Adipose tissue (tissue), 3 donors: ENCODE data around the gene CDK14. TPM values are rescaled to one million over a fixed set of nuclear protein-coding genes. Genes with fewer than 3 reads are reported as not detected.
"Not testable (repeated sequence)": the region's sequence is repeated elsewhere in the genome, so short reads cannot be mapped to it uniquely, and the experiment has no call there.

Experiments
- H3K27ac ChIP-seq: one replicate; pipeline ENCODE4 v1.5.1; 2013; ENCODE audit warnings: low read depth, low read length
- WGBS, 3 donors: extraction: QIAGEN DNeasy Blood & Tissue Kit; methylation state at CpG; one replicate each; pipeline ENCODE4 v1.1.7; 2013; 5-methylcytosine and 5-hydroxymethylcytosine counted together
- polyA plus RNA-seq, 3 donors: library from polyadenylated mRNA; stranded (reverse); fragments of 200-250 nt; gene quantifications; one replicate each; pipeline ENCODE4 v1.2.3, GENCODE V29; 2013
- donor health status: healthy with polysubstance abuse.
- donor health status: Bipolar disorder and iron deficiency.
- donor health status: healthy.

The CDK14 gene
- polyA plus RNA-seq, 3 donors = 4.5 to 14.7 (median 5.2) TPM

DNA sequence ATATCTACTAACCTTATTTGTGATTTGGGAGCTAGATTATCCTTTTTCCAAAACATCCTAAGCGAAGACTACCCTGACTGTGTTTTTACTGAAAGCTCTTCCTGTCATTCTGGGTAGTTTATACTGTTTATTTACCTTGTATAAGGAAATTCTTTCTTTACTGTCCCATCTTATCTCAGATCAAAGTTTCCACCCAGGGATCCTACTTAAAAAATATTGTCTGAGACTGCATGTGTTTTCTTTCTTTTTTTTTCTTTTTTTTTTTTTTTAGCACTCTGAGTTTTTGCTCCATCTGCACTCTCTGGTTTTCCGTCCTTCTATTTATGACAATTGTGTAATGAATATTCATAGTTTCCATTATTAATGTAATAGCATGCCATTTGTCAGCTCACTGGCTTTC lies 26.5 kb downstream of the CDK14 start:
- 85 to 93% (median 87%) methylated on average over 2 of the region's 2 CpGs for WGBS, 3 donors
- H3K27ac ChIP-seq = no peak overlapping the region

- no peak overlapping the region for H3K27ac ChIP-seq
- 59 to 78% (median 66%) methylated on average over 5 of the region's 5 CpGs for WGBS, 3 donors
These were observed 28.2 kb downstream of the CDK14 start for GRCh38 chr7:90624225-90624911.

GRCh38 chr7:90625051-90625450 lies 28.9 kb downstream of the CDK14 start:
- 80 to 88% (median 83%) methylated on average over 5 of the region's 5 CpGs for WGBS, 3 donors
- H3K27ac ChIP-seq = no peak overlapping the region

DNA sequence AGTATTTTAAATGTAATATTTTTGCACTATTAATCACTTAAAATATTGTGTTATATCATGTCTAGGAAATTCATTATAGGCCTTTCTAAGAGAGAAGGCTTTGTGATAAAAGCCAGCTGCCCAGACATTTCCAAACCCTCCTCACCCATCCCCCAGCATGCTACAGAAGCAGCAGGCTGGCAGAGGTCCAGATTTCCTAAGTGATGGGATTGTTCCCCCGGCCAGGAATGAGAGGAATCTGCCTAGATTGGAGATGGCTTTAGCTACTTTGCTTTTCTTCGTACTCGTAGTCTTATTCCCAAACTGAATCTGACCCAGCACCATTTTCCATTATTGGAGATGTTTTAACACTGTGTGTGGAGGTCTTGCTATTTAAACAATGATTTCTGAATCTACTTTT lies 29.4 kb downstream of the CDK14 start:
- H3K27ac ChIP-seq = no peak overlapping the region
- 40 to 62% (median 50%) methylated on average over 3 of the region's 3 CpGs for WGBS, 3 donors

DNA sequence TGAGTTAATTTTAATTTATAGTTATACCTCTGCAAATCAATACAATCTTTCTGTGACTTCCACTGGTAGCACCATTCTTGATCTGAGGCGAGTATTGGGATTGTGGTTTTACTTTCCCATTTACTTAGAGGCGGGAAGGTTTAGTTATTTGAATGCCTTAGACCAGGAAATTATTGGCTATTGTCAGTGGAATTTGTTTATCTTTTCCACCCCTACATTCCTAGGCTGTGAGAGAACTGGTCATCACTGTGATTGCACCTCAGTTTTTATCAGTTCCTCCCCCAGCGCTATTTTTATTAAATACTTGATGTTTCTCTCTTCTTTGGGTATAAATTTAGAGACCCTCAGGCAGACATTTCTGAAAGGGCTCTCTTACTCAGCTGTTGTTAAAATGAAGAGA lies 29.9 kb downstream of the CDK14 start:
- H3K27ac ChIP-seq = no peak overlapping the region
- 53 to 64% (median 60%) methylated on average over 3 of the region's 3 CpGs for WGBS, 3 donors

DNA sequence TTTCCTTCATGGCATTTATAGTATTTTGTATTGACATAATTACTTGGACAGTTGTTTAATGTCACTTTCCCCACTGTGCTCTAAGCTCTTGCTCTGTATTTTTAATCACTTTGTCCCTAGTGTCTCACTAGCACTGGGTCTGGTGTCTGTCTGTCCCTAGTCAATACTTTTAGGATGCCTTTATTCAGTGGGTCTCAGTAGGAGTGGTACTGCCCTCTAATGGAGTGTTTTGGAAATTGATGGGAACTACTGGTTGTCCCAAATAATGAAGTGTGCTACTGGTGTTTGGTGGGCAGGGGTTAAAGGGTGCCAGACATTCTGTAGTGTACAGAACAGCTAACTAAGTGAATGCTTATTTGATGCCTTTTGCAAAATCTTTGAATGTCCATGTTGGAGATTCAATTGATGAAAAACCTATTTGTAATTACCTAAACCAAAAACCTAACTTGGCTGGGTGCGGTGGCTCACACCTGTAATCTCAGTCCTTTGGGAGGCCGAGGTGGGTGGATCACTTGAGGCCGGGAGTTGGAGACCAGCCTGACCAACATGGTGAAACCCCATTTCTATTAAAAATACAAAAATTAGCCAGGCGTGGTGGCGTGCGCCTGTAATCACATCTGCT lies 33.3 kb downstream of the CDK14 start:
- WGBS, 3 donors = 93 to 97% (median 93%) methylated on average over 6 of the region's 6 CpGs
- H3K27ac ChIP-seq = no peak overlapping the region

DNA sequence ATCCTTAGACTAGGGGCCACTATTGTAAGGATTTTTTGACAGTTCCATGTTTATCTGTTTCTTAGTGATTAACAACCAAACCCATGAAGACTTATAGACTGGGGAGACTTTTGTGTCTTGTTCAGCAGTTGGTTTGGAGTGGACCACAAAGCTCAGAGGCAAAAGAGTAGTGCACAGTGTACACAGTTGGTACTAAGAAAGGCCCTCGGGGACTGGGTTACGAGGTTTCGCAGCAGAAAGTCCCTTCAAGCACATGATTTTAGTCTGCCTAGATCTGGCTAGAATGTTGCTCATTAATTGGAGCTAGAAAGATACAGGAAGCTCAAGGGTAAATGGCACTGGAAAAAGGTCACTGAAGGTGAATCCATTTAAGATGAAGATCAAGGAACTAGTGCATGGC lies 35.4 kb downstream of the CDK14 start:
- WGBS, 3 donors = 87 to 95% (median 90%) methylated on average over 3 of the region's 3 CpGs

DNA sequence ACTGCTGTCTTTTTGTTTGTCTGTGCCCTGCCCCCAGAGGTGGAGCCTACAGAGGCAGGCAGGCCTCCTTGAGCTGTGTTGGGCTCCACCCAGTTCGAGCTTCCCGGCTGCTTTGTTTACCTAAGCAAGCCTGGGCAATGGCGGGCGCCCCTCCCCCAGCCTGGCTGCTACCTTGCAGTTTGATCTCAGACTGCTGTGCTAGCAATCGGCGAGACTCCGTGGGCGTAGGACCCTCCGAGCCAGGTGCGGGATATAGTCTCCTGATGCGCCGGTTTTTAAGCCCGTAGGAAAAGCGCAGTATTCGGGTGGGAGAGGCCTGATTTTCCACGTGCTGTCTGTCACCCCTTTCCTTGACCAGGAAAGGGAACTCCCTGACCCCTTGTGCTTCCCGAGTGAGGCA lies 43.6 kb downstream of the CDK14 start:
- WGBS, 3 donors = 90 to 97% (median 95%) methylated on average over 13 to 17 of the region's 17 CpGs
- not testable (repeated sequence) for H3K27ac ChIP-seq

More for the DNA sequence above, 35.4 kb downstream of the CDK14 start:
- no peak overlapping the region for H3K27ac ChIP-seq

GRCh38 chr7:90642978-90643377 lies 46.9 kb downstream of the CDK14 start:
- WGBS, 3 donors = 92 to 97% (median 92%) methylated on average over 4 of the region's 4 CpGs

DNA sequence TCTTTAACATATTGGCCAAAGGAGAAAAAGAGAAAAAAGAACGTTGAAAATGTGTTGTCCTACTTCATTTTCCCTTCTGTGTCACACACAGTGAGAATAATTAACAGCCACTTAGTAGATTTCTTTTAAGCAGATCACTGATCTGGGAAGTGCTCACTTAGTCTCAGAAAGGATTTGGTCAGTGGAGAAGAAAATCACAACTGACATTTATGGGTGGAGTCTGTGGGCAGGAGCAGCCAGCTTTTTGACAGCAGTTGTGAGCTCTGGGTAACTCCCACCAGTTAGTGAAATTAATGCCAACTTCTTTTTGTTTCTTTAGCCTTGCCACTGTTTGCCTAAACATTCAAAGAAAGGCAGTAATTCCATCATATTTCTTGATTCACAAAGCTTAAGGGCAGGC lies 49.7 kb downstream of the CDK14 start:
- no peak overlapping the region for H3K27ac ChIP-seq
- 50 to 66% (median 61%) methylated on average over 1 of the region's 1 CpG for WGBS, 3 donors

More at GRCh38 chr7:90642978-90643377, 46.9 kb downstream of the CDK14 start:
- H3K27ac ChIP-seq = no peak overlapping the region

- H3K27ac ChIP-seq = no peak overlapping the region
- WGBS, 3 donors = 95 to 100% (median 100%) methylated on average over 2 of the region's 2 CpGs
These were observed 52.0 kb downstream of the CDK14 start for GRCh38 chr7:90648107-90648506.

GRCh38 chr7:90648834-90649233 lies 52.7 kb downstream of the CDK14 start:
- H3K27ac ChIP-seq = no peak overlapping the region

DNA sequence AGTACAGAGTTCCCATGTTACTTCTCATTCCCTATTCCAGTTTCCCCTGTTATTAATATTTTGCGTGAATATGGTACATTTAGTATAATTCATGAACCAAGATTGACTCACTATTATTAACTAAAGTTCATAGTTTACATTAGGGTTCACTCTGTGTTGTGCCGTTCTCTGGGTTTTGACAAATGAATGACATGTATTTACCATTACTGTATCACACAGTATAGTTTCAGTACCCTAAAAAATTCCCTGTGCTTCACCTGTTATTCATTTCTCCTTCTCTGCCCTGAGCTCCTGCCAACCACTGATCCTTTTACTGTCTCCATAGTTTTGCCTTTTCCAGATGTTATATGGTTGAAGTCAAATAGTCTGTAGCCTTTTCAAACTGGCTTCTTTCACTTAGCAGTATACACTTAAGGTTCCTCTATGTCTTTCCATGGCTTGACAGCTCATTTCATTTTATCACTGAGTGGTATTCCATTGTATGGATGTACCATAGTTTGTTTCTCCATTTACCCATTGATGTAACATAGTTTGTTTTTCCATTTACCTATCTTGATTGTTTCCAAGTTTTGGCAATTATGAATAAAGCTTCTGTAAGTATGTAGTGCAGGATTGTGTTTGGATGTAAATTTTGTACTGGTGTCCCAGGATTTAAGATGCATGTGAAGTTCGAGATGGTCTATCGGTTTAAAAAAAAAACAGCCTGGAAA lies 58.8 kb downstream of the CDK14 start:
- no peak overlapping the region for H3K27ac ChIP-seq
- 92 to 96% (median 96%) methylated on average over 4 of the region's 4 CpGs for WGBS, 3 donors

GRCh38 chr7:90655566-90655965 lies 59.4 kb downstream of the CDK14 start:
- no peak overlapping the region for H3K27ac ChIP-seq
- WGBS, 3 donors = 24 to 65% (median 30%) methylated on average over 2 of the region's 2 CpGs

- WGBS, 3 donors = 82 to 85% (median 83%) methylated on average over 1 of the region's 1 CpG
- H3K27ac ChIP-seq = no peak overlapping the region
These were observed 61.4 kb downstream of the CDK14 start for GRCh38 chr7:90657481-90657880.

GRCh38 chr7:90660100-90660499 lies 64.0 kb downstream of the CDK14 start:
- no peak overlapping the region for H3K27ac ChIP-seq
- WGBS, 3 donors = 90 to 92% (median 91%) methylated on average over 2 of the region's 2 CpGs

DNA sequence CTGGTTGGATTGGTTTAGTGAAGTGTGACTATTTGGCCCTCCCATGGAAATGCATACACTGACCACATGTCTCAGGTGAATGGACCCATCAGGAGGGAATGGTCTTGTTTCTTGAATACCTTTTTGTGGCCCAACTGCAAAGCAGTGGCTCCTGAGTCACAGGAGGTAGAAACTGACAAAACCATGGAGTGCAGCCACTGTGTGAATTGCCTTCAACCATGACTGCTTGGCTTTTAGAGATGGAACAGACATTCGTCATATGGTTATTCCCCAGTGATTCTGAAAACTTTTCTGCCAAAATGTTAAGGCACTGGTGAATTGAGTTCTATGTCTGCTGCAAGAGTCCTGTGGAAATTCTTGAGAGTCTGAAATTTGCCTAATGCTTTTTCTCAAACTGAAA lies 64.7 kb downstream of the CDK14 start:
- 45 to 70% (median 66%) methylated on average over 1 of the region's 1 CpG for whole genome bisulfite sequencing, 3 donors
- no peak overlapping the region for H3K27ac ChIP-seq

- no peak overlapping the region for H3K27ac ChIP-seq
- WGBS, 3 donors = 61 to 68% (median 61%) methylated on average over 6 of the region's 6 CpGs
These were observed 65.4 kb downstream of the CDK14 start for GRCh38 chr7:90661290-90662151.

DNA sequence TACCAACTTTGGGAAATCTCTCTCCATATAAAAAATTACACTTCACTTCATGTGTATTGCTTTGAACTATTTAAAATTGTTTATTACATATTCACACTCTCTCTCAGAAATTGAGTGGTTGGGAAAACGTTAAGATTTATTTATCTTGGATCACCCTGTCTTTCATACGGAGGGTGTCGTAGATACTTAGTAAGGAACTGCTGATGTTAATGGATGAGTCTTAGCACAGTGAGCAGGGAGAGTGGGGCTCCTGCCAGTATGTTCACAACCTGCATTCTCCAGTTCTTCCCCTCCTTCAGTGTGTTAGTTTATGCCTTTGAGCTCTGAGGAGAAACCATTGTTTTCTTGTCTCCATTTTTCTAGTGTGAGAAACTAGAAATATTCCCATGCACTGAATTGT lies 67.1 kb downstream of the CDK14 start:
- no peak overlapping the region for H3K27ac ChIP-seq
- WGBS, 3 donors = 61 to 83% (median 70%) methylated on average over 3 of the region's 3 CpGs
